ENCODE measurements around the gene SH3PXD2A.

GRCh38 chr10:103772096-103772845 is 83.1 kb downstream of the SH3PXD2A start:
- TF ChIP-seq POLR2A (IDR thresholded peaks at IDR 0.05) (no peak), POLR2AphosphoS5 (IDR thresholded peaks at IDR 0.05; ENCODE audit: insufficient read depth in 1 of 2, low read depth in 1 of 2) (peak in 1 of 2 donors; percentile 91)
- TF ChIP-seq, protein P1, sequence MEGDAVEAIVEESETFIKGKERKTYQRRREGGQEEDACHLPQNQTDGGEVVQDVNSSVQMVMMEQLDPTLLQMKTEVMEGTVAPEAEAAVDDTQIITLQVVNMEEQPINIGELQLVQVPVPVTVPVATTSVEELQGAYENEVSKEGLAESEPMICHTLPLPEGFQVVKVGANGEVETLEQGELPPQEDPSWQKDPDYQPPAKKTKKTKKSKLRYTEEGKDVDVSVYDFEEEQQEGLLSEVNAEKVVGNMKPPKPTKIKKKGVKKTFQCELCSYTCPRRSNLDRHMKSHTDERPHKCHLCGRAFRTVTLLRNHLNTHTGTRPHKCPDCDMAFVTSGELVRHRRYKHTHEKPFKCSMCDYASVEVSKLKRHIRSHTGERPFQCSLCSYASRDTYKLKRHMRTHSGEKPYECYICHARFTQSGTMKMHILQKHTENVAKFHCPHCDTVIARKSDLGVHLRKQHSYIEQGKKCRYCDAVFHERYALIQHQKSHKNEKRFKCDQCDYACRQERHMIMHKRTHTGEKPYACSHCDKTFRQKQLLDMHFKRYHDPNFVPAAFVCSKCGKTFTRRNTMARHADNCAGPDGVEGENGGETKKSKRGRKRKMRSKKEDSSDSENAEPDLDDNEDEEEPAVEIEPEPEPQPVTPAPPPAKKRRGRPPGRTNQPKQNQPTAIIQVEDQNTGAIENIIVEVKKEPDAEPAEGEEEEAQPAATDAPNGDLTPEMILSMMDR (IDR thresholded peaks at IDR 0.05): no peak
